Measurements from ENCODE around the gene ARFGAP1. TPM values are rescaled to one million over a fixed set of nuclear protein-coding genes. Genes with fewer than 3 reads are reported as not detected.

The ARFGAP1 gene
- total RNA-seq, 1 experiment from 2014 or later, result 207 TPM

DNA sequence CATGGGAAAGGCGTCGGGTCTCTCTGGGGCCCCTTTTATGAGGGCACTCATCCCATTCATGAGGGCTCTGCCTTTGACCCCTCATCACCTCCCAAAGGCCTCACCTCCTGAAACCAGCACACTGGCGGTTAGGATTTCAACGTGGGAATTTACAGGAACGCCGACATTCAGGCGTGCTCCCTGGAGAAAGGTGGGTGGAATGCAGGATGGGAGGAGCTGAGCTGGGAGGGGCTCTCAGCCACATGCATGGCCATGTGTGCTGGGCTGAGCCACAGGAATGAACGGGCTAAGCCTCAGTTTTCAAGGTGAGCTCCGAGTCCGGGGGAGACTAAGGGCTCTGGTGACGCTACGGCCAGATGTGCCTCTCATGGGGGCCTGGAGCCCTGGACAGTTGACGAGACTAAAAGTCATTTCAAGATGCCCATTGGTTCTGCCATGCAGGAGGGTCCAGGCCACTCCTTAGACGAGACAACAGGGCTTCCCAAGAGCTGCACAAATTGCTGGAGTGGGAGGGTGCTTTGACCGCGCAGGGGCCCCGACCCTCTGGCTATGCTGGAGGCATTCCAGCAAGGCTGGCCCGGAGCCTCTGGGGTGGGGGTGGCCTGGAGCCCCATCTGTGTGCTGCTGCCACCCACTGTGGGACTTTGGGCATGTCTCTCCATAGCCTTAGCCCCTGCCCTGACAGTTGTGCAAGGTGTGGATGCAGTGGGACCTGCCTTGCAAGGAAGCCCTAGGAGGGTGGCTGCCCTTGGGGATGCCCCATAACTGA, 3.8 kb upstream of the ARFGAP1 start:
- POLR2A ChIA-PET, result no interaction called here

More for the DNA sequence above, 3.8 kb upstream of the ARFGAP1 start:
- ATAC-seq (no peak), DNase-seq (ENCODE audit: low spot score) (no peak)
- Mint-ChIP-seq H3K36me3 (peaks cover 2% of the 10 kb centered on the region; the same call in 1 of the 2 replicates), H3K4me1 (peaks cover 11% of the 10 kb centered on the region), H3K9me3 (no peaks in the 10 kb centered on the region), H3K4me3 (no peak overlapping the region), H3K27me3 (ENCODE audit: low read depth) (no peaks in the 10 kb centered on the region), H3K27ac (no peak overlapping the region)
- no peak for TF ChIP-seq NR2C2 (CRISPR knock-in tag; IDR thresholded peaks at IDR 0.05)
- no peak for TF ChIP-seq CDX4 (CRISPR knock-in tag; IDR thresholded peaks at IDR 0.05; ENCODE audit: borderline replicate concordance)
- no peak for TF ChIP-seq ZNF232 (CRISPR knock-in tag; IDR thresholded peaks at IDR 0.05)
- TF ChIP-seq USF1 (CRISPR knock-in tag; IDR thresholded peaks at IDR 0.05), result no peak
- TF ChIP-seq, protein P1, sequence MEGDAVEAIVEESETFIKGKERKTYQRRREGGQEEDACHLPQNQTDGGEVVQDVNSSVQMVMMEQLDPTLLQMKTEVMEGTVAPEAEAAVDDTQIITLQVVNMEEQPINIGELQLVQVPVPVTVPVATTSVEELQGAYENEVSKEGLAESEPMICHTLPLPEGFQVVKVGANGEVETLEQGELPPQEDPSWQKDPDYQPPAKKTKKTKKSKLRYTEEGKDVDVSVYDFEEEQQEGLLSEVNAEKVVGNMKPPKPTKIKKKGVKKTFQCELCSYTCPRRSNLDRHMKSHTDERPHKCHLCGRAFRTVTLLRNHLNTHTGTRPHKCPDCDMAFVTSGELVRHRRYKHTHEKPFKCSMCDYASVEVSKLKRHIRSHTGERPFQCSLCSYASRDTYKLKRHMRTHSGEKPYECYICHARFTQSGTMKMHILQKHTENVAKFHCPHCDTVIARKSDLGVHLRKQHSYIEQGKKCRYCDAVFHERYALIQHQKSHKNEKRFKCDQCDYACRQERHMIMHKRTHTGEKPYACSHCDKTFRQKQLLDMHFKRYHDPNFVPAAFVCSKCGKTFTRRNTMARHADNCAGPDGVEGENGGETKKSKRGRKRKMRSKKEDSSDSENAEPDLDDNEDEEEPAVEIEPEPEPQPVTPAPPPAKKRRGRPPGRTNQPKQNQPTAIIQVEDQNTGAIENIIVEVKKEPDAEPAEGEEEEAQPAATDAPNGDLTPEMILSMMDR (IDR thresholded peaks at IDR 0.05), result no peak
- no peak for TF ChIP-seq NFYB (CRISPR knock-in tag; conservative IDR thresholded peaks at IDR 0.05; ENCODE audit: low read depth)
- TF ChIP-seq GRHL2 (CRISPR knock-in tag; IDR thresholded peaks at IDR 0.05; ENCODE audit: insufficient replicate concordance, severe bottlenecking), result no peak
- no peak for TF ChIP-seq ZBTB43 (CRISPR knock-in tag; IDR thresholded peaks at IDR 0.05)
- no peak for TF ChIP-seq FOXK1 (CRISPR knock-in tag; IDR thresholded peaks at IDR 0.05)
- TF ChIP-seq, protein P2, sequence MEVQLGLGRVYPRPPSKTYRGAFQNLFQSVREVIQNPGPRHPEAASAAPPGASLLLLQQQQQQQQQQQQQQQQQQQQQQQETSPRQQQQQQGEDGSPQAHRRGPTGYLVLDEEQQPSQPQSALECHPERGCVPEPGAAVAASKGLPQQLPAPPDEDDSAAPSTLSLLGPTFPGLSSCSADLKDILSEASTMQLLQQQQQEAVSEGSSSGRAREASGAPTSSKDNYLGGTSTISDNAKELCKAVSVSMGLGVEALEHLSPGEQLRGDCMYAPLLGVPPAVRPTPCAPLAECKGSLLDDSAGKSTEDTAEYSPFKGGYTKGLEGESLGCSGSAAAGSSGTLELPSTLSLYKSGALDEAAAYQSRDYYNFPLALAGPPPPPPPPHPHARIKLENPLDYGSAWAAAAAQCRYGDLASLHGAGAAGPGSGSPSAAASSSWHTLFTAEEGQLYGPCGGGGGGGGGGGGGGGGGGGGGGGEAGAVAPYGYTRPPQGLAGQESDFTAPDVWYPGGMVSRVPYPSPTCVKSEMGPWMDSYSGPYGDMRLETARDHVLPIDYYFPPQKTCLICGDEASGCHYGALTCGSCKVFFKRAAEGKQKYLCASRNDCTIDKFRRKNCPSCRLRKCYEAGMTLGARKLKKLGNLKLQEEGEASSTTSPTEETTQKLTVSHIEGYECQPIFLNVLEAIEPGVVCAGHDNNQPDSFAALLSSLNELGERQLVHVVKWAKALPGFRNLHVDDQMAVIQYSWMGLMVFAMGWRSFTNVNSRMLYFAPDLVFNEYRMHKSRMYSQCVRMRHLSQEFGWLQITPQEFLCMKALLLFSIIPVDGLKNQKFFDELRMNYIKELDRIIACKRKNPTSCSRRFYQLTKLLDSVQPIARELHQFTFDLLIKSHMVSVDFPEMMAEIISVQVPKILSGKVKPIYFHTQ (CRISPR knock-in tag; IDR thresholded peaks at IDR 0.05), result no peak
- no peak for TF ChIP-seq ZNF416 (CRISPR knock-in tag; IDR thresholded peaks at IDR 0.05)
- TF ChIP-seq, protein P3, sequence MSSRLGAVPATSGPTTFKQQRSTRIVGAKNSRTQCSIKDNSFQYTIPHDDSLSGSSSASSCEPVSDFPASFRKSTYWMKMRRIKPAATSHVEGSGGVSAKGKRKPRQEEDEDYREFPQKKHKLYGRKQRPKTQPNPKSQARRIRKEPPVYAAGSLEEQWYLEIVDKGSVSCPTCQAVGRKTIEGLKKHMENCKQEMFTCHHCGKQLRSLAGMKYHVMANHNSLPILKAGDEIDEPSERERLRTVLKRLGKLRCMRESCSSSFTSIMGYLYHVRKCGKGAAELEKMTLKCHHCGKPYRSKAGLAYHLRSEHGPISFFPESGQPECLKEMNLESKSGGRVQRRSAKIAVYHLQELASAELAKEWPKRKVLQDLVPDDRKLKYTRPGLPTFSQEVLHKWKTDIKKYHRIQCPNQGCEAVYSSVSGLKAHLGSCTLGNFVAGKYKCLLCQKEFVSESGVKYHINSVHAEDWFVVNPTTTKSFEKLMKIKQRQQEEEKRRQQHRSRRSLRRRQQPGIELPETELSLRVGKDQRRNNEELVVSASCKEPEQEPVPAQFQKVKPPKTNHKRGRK (CRISPR knock-in tag; IDR thresholded peaks at IDR 0.05; ENCODE audit: borderline replicate concordance), result no peak
- no peak for TF ChIP-seq ZNF263 (CRISPR knock-in tag; IDR thresholded peaks at IDR 0.05; ENCODE audit: low read depth)
- TF ChIP-seq FOXP4 (CRISPR knock-in tag; IDR thresholded peaks at IDR 0.05), result no peak
- TF ChIP-seq ZBTB21 (CRISPR knock-in tag; IDR thresholded peaks at IDR 0.05; ENCODE audit: borderline replicate concordance), result no peak
- TF ChIP-seq TCF7 (CRISPR knock-in tag; IDR thresholded peaks at IDR 0.05; ENCODE audit: low read depth), result no peak
- CTCF ChIA-PET, result interaction anchor here (0.7 to 2.6 kb wide), 6 partner anchors 11 to 113 kb away, joined by 3 to 22 read pairs (median 4); no protein-coding TSS in a partner anchor
